Colonic mucosa (tissue), 4 donors: ENCODE results near the gene TNFRSF9. TPM values are rescaled to one million over a fixed set of nuclear protein-coding genes. Genes with fewer than 3 reads are reported as not detected.
"Not testable (repeated sequence)": the region's sequence is repeated elsewhere in the genome, so short reads cannot be mapped to it uniquely, and the experiment has no call there.

ENCODE experiments used
- DNase-seq: peaks from one replicate; pipeline ENCODE4 v3.0.0-alpha.2; 2020
- H3K27ac ChIP-seq: fragments of 200-600 bp; one replicate; pipeline ENCODE4 v1.8.0; 2021
- H3K27me3 ChIP-seq: fragments of 200-600 bp; one replicate; pipeline ENCODE4 v1.8.0; 2021
- H3K36me3 ChIP-seq: fragments of 200-600 bp; one replicate; pipeline ENCODE4 v1.8.0; 2021
- H3K4me1 ChIP-seq: fragments of 200-600 bp; one replicate; pipeline ENCODE4 v1.8.0; 2021; ENCODE audit warnings: mild to moderate bottlenecking
- H3K4me3 ChIP-seq: fragments of 200-600 bp; one replicate; pipeline ENCODE4 v1.8.0; 2021
- H3K9ac ChIP-seq, 2 donors: one replicate each; pipeline ENCODE4 v1.7.0; 2013; ENCODE audit warnings: control low read depth in 2 of 2, low read depth in 2 of 2, low read length in 2 of 2
- H3K9me3 ChIP-seq: fragments of 200-600 bp; one replicate; pipeline ENCODE4 v1.8.0; 2021
- CTCF ChIP-seq: fragments of 200-600 bp; IDR thresholded peaks from one replicate; pipeline ENCODE4 v1.8.0; 2022; ENCODE audit warnings: antibody characterized with exemption, mild to moderate bottlenecking
- intact Hi-C: fragments of 100-400 bp; cut with DNase I; formaldehyde crosslinking; loops from one replicate; pipeline ENCODE4 v1.14.1; 2022
- total RNA-seq, 2 donors: library from RNA; stranded (reverse); fragmentation: NEBNext Ultra II Directional in 1 of 2; extraction: Animal tissue kit (Norgen Biotek cat#: 25700) in 1 of 2; gene quantifications; one replicate each; pipeline ENCODE4 v1.2.1, GENCODE V29; 2021
- donor health status: healthy.
- donor health status: DM: no; HTN: no; CAD: no.
- donor health status: DM: no; HTN: no; CAD: no.

TNFRSF9 gene
- total RNA-seq, 2 donors from 2014 or later: 0.17 to 0.56 TPM

- Histone ChIP-seq H3K36me3 (no peaks in the 10 kb centered on the region), H3K27me3 (no peaks in the 10 kb centered on the region), H3K9ac (no peak overlapping the region), H3K9me3 (no peaks in the 10 kb centered on the region), H3K27ac (no peak overlapping the region), H3K4me3 (no peak overlapping the region), H3K4me1 (no peaks in the 10 kb centered on the region)
- no peak for TF ChIP-seq CTCF
- intact Hi-C loops: no loop called here
- DNase-seq: no peak
Measured at GRCh38 chr1:7931446-7931812, 9.2 kb downstream of the TNFRSF9 start.

GRCh38 chr1:7930645-7931445 is 9.8 kb downstream of the TNFRSF9 start:
- Histone ChIP-seq H3K27me3 (no peaks in the 10 kb centered on the region), H3K4me3 (no peak overlapping the region), H3K4me1 (no peaks in the 10 kb centered on the region), H3K9ac (no peak overlapping the region), H3K36me3 (no peaks in the 10 kb centered on the region), H3K27ac (no peak overlapping the region), H3K9me3 (no peaks in the 10 kb centered on the region)
- no peak for TF ChIP-seq CTCF
- DNase-seq: no peak
- intact Hi-C loops: no loop called here

GRCh38 chr1:7929637-7930036 is 11.0 kb downstream of the TNFRSF9 start:
- H3K36me3 ChIP-seq: no peaks in the 10 kb centered on the region
- no peaks in the 10 kb centered on the region for H3K4me1 ChIP-seq
- no peaks in the 10 kb centered on the region for H3K9me3 ChIP-seq
- H3K27ac ChIP-seq: no peak overlapping the region
- no peak for TF ChIP-seq CTCF
- no peak overlapping the region for H3K9ac ChIP-seq
- no peak for DNase-seq
- intact Hi-C loops: no loop called here
- H3K27me3 ChIP-seq: no peaks in the 10 kb centered on the region
- H3K4me3 ChIP-seq: no peak overlapping the region

- H3K9ac ChIP-seq: no peak overlapping the region
- H3K9me3 ChIP-seq: no peaks in the 10 kb centered on the region
- no peak for DNase-seq
- intact Hi-C loops: no loop called here
- H3K4me3 ChIP-seq: no peak overlapping the region
- no peaks in the 10 kb centered on the region for H3K36me3 ChIP-seq
- no peaks in the 10 kb centered on the region for H3K27me3 ChIP-seq
- no peak overlapping the region for H3K27ac ChIP-seq
- no peaks in the 10 kb centered on the region for H3K4me1 ChIP-seq
- no peak for TF ChIP-seq CTCF
Measured at GRCh38 chr1:7928247-7928646, 12.4 kb downstream of the TNFRSF9 start.

GRCh38 chr1:7927061-7927460 is 13.6 kb downstream of the TNFRSF9 start:
- H3K27me3 ChIP-seq, H3K27ac ChIP-seq, H3K9me3 ChIP-seq, DNase-seq, intact Hi-C loops, H3K4me3 ChIP-seq, H3K9ac ChIP-seq, H3K36me3 ChIP-seq, H3K4me1 ChIP-seq: not testable (repeated sequence)

- no peaks in the 10 kb centered on the region for H3K36me3 ChIP-seq
- H3K4me1 ChIP-seq: no peaks in the 10 kb centered on the region
- no peak overlapping the region for H3K27ac ChIP-seq
- no peaks in the 10 kb centered on the region for H3K9me3 ChIP-seq
- no peak for DNase-seq
- no peak overlapping the region for H3K9ac ChIP-seq
- H3K27me3 ChIP-seq: no peaks in the 10 kb centered on the region
- intact Hi-C loops: no loop called here
- no peak overlapping the region for H3K4me3 ChIP-seq
- TF ChIP-seq CTCF: no peak
Measured at GRCh38 chr1:7922301-7922700, 18.3 kb downstream of the TNFRSF9 start.
